HG02763 (cell line): ENCODE measurements around the gene SLC10A6.

Experiments
- ATAC-seq: cut with Tn5 transposase; IDR thresholded peaks from one replicate; pipeline ENCODE4 v1.9.1; 2021; ENCODE audit warnings: mild to moderate bottlenecking, moderate library complexity; ENCODE audit not compliant: unreplicated experiment

SLC10A6 gene

GRCh38 chr4:86788826-86789225, 60.4 kb downstream of the SLC10A6 start:
- ATAC-seq, result no peak

- no peak for ATAC-seq
Measured at GRCh38 chr4:86778175-86778574, 71.0 kb downstream of the SLC10A6 start.

DNA sequence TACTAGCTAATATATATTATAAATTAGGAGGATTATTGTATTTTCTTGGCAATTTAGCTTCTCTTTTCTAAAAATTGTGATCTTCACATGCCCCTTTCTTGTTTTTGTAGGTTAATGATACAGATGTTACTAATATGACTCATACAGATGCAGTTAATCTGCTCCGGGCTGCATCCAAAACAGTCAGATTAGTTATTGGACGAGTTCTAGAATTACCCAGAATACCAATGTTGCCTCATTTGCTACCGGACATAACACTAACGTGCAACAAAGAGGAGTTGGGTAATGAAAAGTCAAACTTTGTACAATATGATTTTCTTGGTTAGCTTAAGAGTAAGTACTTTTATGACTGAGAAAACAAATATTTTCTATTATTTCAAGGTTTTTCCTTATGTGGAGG, 74.1 kb downstream of the SLC10A6 start:
- no peak for ATAC-seq
